Heart left ventricle (tissue), 16 donors: ENCODE results near the gene LIMD2. TPM values are rescaled to one million over a fixed set of nuclear protein-coding genes. Genes with fewer than 3 reads are reported as not detected.
A peak's percentile ranks its signal among the peaks of the same experiment; 100 is the strongest.

Experiments used
- ATAC-seq, 4 donors: fragments of 200-7000 bp; cut with Tn5 transposase; one replicate each; pipeline ENCODE4 v1.9.1; 2020 to 2022; ENCODE audit warnings: moderate library complexity in 4 of 4, mild to moderate bottlenecking in 3 of 4, moderate number of reproducible peaks in 1 of 4
- DNase-seq, 5 donors: peaks; one replicate each; pipeline ENCODE4 v3.0.0-alpha.2; 2020
- H3K27ac ChIP-seq, 12 donors: fragments of 200-600 bp; sonication (generic) in 4 of 12; one replicate each; pipeline versions ENCODE4 v1.5.0 to v1.8.0; 2016 to 2022; ENCODE audit warnings: mild to moderate bottlenecking in 2 of 12
- H3K27me3 ChIP-seq, 9 donors: fragments of 200-600 bp; sonication (generic) in 2 of 9; one replicate each; pipeline versions ENCODE4 v1.5.1 to v1.8.0; 2016 to 2022; ENCODE audit warnings: mild to moderate bottlenecking in 3 of 9
- H3K36me3 ChIP-seq, 9 donors: fragments of 200-600 bp; sonication (generic) in 2 of 9; one replicate each; pipeline versions ENCODE4 v1.5.0 to v1.8.0; 2018 to 2022; ENCODE audit warnings: mild to moderate bottlenecking in 2 of 9
- H3K4me1 ChIP-seq, 12 donors: fragments of 200-600 bp; sonication (generic) in 4 of 12; one replicate each; pipeline versions ENCODE4 v1.5.0 to v1.8.0; 2016 to 2022; ENCODE audit warnings: mild to moderate bottlenecking in 3 of 12
- H3K4me3 ChIP-seq, 12 donors: fragments of 200-600 bp; sonication (generic) in 4 of 12; one replicate each; pipeline versions ENCODE4 v1.5.0 to v1.8.0; 2017 to 2022; ENCODE audit warnings: mild to moderate bottlenecking in 9 of 12, moderate library complexity in 4 of 12
- H3K9me3 ChIP-seq, 12 donors: fragments of 200-600 bp; sonication (generic) in 4 of 12; one replicate each; pipeline versions ENCODE4 v1.5.0 to v1.8.0; 2016 to 2022; ENCODE audit warnings: mild to moderate bottlenecking in 1 of 12
- POLR2A ChIP-seq, 2 donors: fragments of 450-650 bp; IDR thresholded peaks; one replicate each; pipeline ENCODE4 v1.6.1; 2017; ENCODE audit warnings: antibody characterized with exemption in 2 of 2, mild to moderate bottlenecking in 2 of 2, moderate library complexity in 2 of 2
- WGBS, 4 donors: extraction: QIAGEN DNeasy Blood & Tissue Kit in 2 of 4; methylation state at CpG; one replicate each; pipeline versions ENCODE4 v1.1.5 to v1.1.7; 2013 to 2018; 5-methylcytosine and 5-hydroxymethylcytosine counted together
- intact Hi-C, 10 donors: fragments of 100-400 bp; cut with DNase I; formaldehyde crosslinking; loops; one replicate each; pipeline versions ENCODE4 v1.11.1 to v1.14.2; 2022
- polyA plus RNA-seq, 2 donors: library from polyadenylated mRNA; stranded (reverse); fragments of 200-250 nt; gene quantifications; one replicate each; pipeline ENCODE4 v1.2.3, GENCODE V29; 2013
- total RNA-seq, 9 donors: library from RNA; depleted of rRNA in 2 of 9; stranded (reverse); fragments of >200 nt in 2 of 9; fragmentation: NEBNext Ultra II Directional in 3 of 9; extraction: Animal tissue kit (Norgen Biotek cat#: 25700) in 3 of 9; gene quantifications; one replicate each; pipeline versions ENCODE4 v1.1.0 to v1.2.4, GENCODE V29; 2016 to 2023
- TF ChIP-seq, protein P1 (sequence below), 12 donors: fragments of 200-600 bp; sonication (generic) in 4 of 12; IDR thresholded peaks; one replicate each; pipeline versions ENCODE4 v1.5.0 to v1.8.0; 2018 to 2022; ENCODE audit warnings: antibody characterized with exemption in 12 of 12, mild to moderate bottlenecking in 5 of 12
- donor health status: ischemic (EF 13 %, LVEDD 7.1; RV severe dilation, severe dysfunction).
- donor health status: healthy with polysubstance abuse.
- donor health status: DM: no; HTN: yes; CAD: no.
- donor health status: DM: no; HTN: no; CAD: no.
- donor health status: ischemic (EF 25% LVEDD 6.9; RV normal size, moderate dysfunction).
- donor health status: ischemic (EF 25% LVEDD 5.7; RV mildly dilated, moderate dysfunction).
- donor health status: healthy.
- donor health status: DM: yes; HTN: yes; CAD: no.
- donor health status: ischemic (EF 35%, LVEDD 5.7; RV mildly dilated, moderate dysfunction).
- donor health status: nonischemic (EF 11% LVEDD 7.7; RV severe dilation, severe dysfunction).
- donor health status: DM: yes; HTN: yes; CAD: no.
- donor health status: PGD.
- donor health status: ischemic (EF 29% LVEDD 5.4; RV normal size, mild dysfunction).
- donor health status: nonischemic (EF 23%, LVEDD 6.1; RV moderate dilation, normal function).

Gene LIMD2
- total and polyA plus RNA-seq, 11 donors = 1.9 to 48.0 (median 3.5) TPM

GRCh38 chr17:63707151-63707550, 7.2 kb upstream of the LIMD2 start:
- ATAC-seq = no peak
- Histone ChIP-seq H3K4me1 (peaks cover 0 to 25% (median 0%) of the 10 kb centered on the region in 12 donors), H3K27ac (peak overlapping the region in 1 of 12 donors; percentile 64), H3K9me3 (no peaks in the 10 kb centered on the region), H3K4me3 (no peak overlapping the region), H3K27me3 (no peaks in the 10 kb centered on the region), H3K36me3 (peaks cover 0 to 97% (median 86%) of the 10 kb centered on the region in 9 donors)
- 91 to 94% (median 92%) methylated on average over 11 of the region's 11 CpGs for WGBS, 4 donors
- no peak for DNase-seq
- intact Hi-C loops = no loop called here
- TF ChIP-seq, protein P1, sequence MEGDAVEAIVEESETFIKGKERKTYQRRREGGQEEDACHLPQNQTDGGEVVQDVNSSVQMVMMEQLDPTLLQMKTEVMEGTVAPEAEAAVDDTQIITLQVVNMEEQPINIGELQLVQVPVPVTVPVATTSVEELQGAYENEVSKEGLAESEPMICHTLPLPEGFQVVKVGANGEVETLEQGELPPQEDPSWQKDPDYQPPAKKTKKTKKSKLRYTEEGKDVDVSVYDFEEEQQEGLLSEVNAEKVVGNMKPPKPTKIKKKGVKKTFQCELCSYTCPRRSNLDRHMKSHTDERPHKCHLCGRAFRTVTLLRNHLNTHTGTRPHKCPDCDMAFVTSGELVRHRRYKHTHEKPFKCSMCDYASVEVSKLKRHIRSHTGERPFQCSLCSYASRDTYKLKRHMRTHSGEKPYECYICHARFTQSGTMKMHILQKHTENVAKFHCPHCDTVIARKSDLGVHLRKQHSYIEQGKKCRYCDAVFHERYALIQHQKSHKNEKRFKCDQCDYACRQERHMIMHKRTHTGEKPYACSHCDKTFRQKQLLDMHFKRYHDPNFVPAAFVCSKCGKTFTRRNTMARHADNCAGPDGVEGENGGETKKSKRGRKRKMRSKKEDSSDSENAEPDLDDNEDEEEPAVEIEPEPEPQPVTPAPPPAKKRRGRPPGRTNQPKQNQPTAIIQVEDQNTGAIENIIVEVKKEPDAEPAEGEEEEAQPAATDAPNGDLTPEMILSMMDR (IDR thresholded peaks at IDR 0.05) = no peak
- no peak for TF ChIP-seq POLR2A (IDR thresholded peaks at IDR 0.05)

- Histone ChIP-seq H3K27me3 (no peaks in the 10 kb centered on the region), H3K36me3 (peaks cover 0 to 91% (median 79%) of the 10 kb centered on the region in 9 donors), H3K27ac (peak overlapping the region in 1 of 12 donors; percentile 64), H3K4me3 (no peak overlapping the region), H3K9me3 (no peaks in the 10 kb centered on the region), H3K4me1 (peaks cover 0 to 30% (median under 1%) of the 10 kb centered on the region in 12 donors)
- no peak for TF ChIP-seq POLR2A (IDR thresholded peaks at IDR 0.05)
- TF ChIP-seq, protein P1 (IDR thresholded peaks at IDR 0.05) = no peak
- intact Hi-C loops = no loop called here
- 78 to 88% (median 81%) methylated on average over 7 of the region's 7 CpGs for WGBS, 4 donors
- no peak for ATAC-seq
- DNase-seq = no peak
Measured at GRCh38 chr17:63706336-63707082, 6.6 kb upstream of the LIMD2 start.

DNA sequence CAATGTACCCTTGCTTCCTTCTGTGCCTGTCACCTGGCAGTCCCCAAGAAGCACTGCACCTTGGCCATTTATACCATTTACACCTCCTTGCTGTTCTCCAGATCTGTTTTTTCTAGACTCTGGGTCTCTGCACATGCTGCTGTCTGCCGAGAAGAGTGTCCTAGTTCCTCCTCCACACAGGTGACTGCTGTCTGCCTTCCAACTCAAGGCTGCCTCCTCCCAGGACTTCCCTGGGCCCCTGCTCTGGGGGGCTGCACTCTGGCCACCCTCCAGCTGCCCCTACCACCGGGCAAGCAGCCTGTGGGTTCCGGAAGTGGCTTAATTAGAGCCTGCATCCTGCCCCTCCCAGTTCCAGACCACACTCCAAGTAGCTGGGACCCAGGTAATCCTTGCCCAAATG, 5.7 kb upstream of the LIMD2 start:
- H3K36me3 ChIP-seq = peaks cover 0 to 82% (median 71%) of the 10 kb centered on the region in 9 donors
- H3K27ac ChIP-seq = peak overlapping the region in 1 of 12 donors; percentile 64
- WGBS, 4 donors = 42 to 60% (median 52%) methylated on average over 3 of the region's 3 CpGs
- TF ChIP-seq, protein P1 (IDR thresholded peaks at IDR 0.05) = no peak
- TF ChIP-seq POLR2A (IDR thresholded peaks at IDR 0.05) = no peak
- H3K27me3 ChIP-seq = no peaks in the 10 kb centered on the region
- peaks cover 0 to 38% (median 9%) of the 10 kb centered on the region in 12 donors for H3K4me1 ChIP-seq
- intact Hi-C loops = no loop called here
- no peaks in the 10 kb centered on the region for H3K9me3 ChIP-seq
- no peak overlapping the region for H3K4me3 ChIP-seq
- no peak for DNase-seq
- ATAC-seq = no peak

GRCh38 chr17:63704836-63705235, 4.9 kb upstream of the LIMD2 start:
- TF ChIP-seq, protein P1 (IDR thresholded peaks at IDR 0.05) = no peak
- TF ChIP-seq POLR2A (IDR thresholded peaks at IDR 0.05) = no peak
- no peaks in the 10 kb centered on the region for H3K9me3 ChIP-seq
- DNase-seq = no peak
- no peak overlapping the region for H3K4me3 ChIP-seq
- peaks cover 0 to 38% (median 12%) of the 10 kb centered on the region in 12 donors for H3K4me1 ChIP-seq
- peaks cover 0 to 74% (median 62%) of the 10 kb centered on the region in 9 donors for H3K36me3 ChIP-seq
- H3K27ac ChIP-seq = peak overlapping the region in 1 of 12 donors; percentile 15
- ATAC-seq = no peak
- intact Hi-C loops = loop anchor here in 2 of 10 donors (5.0 kb wide), 2 partner anchors 37 to 83 kb away; partner anchors contain the start of genes MAP3K3 (in 1 of the 2) and STRADA (in 1 of the 2)
- H3K27me3 ChIP-seq = no peaks in the 10 kb centered on the region
- WGBS, 4 donors = 89 to 93% (median 91%) methylated on average over 9 of the region's 9 CpGs
